Adipose tissue (tissue), 3 donors: ENCODE measurements around the gene ASB15. TPM values are rescaled to one million over a fixed set of nuclear protein-coding genes. Genes with fewer than 3 reads are reported as not detected.
"Not testable (repeated sequence)": the region's sequence is repeated elsewhere in the genome, so short reads cannot be mapped to it uniquely, and the experiment has no call there.

Source experiments
- H3K27ac ChIP-seq: one replicate; pipeline ENCODE4 v1.5.1; 2013; ENCODE audit warnings: low read depth, low read length
- WGBS, 3 donors: extraction: QIAGEN DNeasy Blood & Tissue Kit; methylation state at CpG; one replicate each; pipeline ENCODE4 v1.1.7; 2013; 5-methylcytosine and 5-hydroxymethylcytosine counted together
- polyA plus RNA-seq, 3 donors: library from polyadenylated mRNA; stranded (reverse); fragments of 200-250 nt; gene quantifications; one replicate each; pipeline ENCODE4 v1.2.3, GENCODE V29; 2013
- donor health status: healthy with polysubstance abuse.
- donor health status: Bipolar disorder and iron deficiency.
- donor health status: healthy.

The ASB15 gene
- under 1 TPM in 1 of 3 donors, not detected in 2; 0.22 TPM for polyA plus RNA-seq

DNA sequence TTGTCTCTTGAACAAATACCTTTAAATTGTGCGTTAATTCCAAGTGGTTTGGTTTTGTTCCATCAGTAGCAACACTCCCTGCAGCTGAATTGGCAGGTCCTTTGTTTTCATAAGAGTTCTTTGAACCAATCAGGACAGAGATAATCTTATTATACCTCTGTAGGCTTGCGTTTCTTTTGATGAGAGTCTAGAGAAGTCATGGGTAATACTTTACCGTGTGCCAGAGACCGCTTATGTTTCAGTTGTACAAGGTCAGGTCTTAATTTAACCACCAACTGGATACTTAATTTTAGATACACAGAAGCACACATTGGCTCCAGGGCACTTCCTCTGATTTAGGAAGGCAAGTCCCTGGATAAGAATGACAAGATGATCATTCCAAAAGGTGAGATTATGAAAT, at the start of gene ASB15:
TSS of gene ASB15 (plus strand) at position 292 of the 400 bp plus-strand sequence. CDS start 12,682 bp downstream, outside the sequence.
- H3K27ac ChIP-seq: no peak within 1 kb of the TSS
- WGBS, 3 donors: 77 to 85% (median 80%) methylated on average over 4 of the region's 4 CpGs

DNA sequence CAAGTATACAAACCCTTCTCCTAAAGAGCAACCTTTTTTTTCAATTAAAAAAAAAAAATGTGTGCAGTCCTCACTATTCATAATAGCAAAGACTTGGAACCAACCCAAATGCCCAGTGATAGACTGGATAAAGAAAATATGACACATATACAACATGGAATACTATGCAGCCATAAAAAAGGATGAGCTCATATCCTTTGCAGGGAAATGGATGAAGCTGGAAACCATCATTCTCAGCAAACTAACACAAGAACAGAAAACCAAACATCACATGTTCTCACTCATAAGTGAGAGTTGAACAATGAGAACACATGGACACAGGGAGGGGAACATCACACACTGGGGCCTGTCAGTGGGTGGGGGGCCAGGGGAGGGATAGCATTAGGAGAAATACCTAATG, 49.5 kb upstream of the ASB15 start:
- not testable (repeated sequence) for H3K27ac ChIP-seq

DNA sequence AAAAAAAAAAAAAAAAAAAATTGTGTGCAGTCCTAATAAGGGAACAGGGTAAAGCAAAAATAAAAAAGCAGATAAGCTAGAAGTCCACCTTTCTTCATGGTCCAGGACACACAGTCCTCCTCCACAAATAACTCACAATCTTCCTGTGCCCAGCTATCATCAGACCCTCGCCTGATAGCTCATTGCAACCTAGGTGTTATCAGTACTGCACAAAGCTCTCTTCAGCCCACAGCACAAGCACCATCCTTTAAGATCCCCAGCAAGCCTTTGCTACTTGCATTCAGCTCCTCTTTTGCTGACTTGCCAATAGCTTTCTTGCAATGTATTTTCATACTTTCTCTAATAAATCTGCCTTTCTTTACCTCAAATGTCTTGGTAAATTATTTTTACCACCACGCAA, 49.0 kb upstream of the ASB15 start:
- WGBS, 3 donors: 96 to 99% (median 98%) methylated on average over 2 of the region's 2 CpGs
- H3K27ac ChIP-seq: no peak overlapping the region

DNA sequence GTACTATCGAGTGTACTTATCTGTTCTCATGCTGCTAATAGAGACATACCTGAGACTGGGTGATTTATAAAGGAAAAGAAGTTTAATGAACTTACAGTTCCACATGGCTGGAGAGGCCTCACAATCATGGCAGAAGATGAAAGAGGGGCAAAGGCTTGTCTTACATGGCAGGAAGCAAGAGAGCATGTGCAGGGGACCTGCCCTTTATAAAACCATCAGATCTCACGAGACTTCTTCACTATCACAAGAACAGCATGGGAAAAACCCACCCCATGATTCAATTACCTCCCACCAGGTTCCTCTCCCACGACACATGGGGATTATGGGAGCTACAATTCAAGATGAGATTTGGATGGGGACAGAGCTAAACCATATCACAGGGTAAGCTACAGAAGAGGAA, 48.5 kb upstream of the ASB15 start:
- WGBS, 3 donors: 89 to 92% (median 89%) methylated on average over 3 of the region's 3 CpGs

DNA sequence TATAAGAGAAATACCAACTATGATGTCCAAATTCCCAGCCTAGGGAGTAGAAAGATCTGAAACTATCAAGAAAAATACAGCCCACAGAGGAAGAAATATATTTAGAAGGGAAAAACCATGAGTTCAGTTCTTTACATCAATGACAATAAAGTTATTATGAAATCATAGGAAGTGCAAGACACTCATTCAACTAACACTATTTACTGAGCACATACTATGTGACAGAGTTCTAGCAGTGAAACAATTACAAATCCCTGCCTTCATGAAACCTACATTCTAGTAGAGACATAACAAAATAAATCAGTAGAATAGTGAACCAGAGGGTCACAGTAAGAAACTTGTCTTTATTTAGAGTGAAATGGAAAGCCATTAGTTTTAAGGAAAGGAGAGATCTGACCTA, 46.1 kb upstream of the ASB15 start:
- no peak overlapping the region for H3K27ac ChIP-seq

More for the DNA sequence above, 48.5 kb upstream of the ASB15 start:
- H3K27ac ChIP-seq: no peak overlapping the region

DNA sequence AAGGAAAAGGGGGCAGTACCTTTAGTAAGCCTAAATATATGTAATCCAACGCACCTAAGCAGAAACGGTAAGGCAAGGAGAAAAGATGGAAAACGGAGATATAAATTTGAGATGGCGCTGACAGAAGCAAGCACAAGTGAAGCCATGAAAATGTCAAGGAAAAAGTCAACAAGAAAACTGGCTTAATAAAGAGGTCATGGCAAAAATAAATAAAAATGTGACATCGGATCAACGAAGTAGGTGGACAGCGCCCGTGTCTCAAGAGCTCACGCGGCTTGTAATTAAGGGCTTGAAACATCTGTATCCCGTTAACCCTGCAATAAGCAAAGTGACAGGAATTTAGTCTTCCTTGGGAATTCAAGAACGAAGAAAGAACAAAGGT, 44.6 kb upstream of the ASB15 start:
- WGBS, 3 donors: 2% methylated on average over 12 of the region's 12 CpGs
- no peak overlapping the region for H3K27ac ChIP-seq

DNA sequence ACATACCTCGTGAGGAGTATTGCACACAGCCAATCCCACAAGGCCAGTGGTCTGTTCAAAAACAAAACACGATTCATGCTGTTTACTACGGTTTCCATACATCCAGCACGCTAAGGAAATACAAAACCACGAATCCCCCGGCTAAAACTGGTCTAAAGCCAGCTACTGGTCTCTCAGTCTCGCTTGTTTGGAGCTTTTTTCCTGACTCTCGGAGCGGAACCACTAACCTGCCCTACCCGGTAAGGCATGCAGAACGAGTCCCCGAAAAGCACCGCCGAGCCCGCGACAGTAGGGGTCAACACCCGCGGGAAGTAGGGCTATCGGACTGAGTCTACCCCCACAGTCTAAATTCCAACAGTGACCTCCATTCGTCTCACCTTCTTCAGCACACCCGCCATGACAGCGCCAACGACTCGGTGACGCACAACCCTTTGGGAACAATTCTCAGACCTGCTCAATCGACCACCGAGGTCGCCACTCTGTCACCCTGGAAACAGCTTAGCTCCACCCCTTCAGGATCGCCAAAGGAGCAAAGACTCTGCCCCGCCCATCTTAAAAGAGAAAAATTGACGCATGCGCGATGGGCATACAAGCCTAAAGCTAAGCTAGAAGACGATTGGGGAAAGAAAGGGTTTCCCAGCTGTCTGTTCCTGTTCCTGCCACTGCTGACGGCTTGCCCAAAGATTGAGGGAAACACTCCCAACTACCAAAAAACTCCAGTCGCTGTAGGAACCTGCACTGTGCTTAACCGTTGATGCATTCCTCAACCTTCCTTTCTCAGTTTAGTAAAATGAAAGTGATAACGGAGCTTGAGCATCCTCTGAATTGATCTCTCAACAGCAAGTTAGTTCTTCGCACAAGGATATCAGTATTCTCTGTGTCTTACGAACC, 44.0 kb upstream of the ASB15 start, which contains the start of gene NDUFA5:
TSS of gene NDUFA5 (minus strand) at position 421 of the 891 bp plus-strand sequence. CDS start at position 398, 23 bp downstream.
- no peak within 1 kb of the TSS for H3K27ac ChIP-seq
- WGBS, 3 donors: 0 to 1% (median 1%) methylated on average over 40 of the region's 40 CpGs

DNA sequence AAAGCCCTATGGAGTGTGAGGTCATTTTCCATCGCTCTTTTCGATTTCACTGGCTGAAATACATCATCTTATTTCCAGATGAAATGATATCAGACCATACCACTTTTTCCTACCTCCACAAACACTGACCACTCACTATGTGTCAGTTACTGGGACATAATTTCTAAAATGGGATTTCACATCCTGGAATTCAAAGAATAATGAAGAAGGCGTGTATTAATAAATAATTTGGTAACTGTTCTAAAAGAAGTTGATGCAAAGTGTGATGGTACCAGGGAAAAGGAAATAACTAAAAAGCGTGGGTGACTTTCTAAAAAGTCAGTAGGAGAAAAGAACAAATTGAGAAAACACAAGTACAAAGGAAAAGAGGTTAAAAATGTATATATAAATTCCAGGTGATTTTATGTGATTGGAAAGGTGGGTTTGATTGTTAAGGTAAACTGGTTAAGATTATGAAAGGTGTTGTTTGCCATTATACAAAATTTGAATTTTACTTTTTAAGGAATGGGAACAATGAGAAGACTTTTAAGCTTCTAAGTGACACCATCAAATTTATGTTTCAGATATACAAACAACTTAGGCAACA, 43.2 kb upstream of the ASB15 start:
- H3K27ac ChIP-seq: no peak overlapping the region
- 50 to 53% (median 52%) methylated on average over 4 of the region's 4 CpGs for WGBS, 3 donors

DNA sequence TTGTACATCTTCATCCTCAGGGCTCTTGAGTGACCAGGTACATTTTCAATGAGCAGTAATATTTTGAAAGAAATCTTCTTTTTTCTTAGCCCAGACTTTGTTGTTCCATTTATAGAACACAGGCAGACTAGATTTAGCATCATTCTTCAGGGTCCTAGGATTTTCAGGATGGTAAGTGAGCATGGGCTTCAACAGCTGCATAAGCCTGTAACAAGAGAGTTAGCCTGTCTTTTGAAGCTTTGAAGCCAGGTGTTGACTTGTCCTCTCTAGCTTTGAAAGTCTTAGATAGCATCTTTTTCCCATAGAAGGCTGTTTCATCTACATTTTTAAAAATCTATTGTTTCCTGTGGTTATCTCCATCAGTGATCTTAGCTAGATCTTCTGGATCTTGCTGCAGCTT, 39.5 kb upstream of the ASB15 start:
- H3K27ac ChIP-seq: no peak overlapping the region

DNA sequence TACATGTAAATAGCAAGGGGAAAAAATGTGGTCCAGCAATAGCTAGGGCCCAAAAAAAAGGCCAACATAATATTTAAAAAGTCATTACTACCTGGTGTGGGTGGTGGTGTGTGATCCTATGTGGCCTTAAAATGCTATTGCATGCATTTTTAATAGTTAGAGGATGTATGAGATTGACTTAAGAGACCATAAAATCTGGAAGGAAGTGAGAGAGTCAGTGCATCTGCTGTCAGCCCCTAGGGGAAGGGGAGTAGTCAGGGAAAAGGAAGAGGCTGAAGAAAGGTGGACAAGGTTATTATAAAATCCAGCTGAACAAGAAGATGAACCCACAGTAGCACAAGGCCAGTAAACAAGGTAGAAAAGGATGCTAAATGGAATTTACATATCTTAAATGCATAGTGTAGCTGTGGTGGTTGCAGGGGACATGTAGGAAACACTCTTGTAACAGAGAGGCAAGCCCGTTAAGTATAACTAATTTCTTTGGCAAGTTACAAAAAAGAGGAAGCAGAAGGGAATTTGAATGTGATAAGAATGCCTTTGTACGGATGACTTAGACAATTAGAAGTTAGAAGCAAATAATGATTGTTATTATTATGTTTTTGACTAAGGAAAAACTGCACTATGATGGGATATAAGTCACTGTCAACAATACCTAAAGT, 32.1 kb upstream of the ASB15 start:
- 20 to 53% (median 21%) methylated on average over 2 of the region's 2 CpGs for WGBS, 3 donors

DNA sequence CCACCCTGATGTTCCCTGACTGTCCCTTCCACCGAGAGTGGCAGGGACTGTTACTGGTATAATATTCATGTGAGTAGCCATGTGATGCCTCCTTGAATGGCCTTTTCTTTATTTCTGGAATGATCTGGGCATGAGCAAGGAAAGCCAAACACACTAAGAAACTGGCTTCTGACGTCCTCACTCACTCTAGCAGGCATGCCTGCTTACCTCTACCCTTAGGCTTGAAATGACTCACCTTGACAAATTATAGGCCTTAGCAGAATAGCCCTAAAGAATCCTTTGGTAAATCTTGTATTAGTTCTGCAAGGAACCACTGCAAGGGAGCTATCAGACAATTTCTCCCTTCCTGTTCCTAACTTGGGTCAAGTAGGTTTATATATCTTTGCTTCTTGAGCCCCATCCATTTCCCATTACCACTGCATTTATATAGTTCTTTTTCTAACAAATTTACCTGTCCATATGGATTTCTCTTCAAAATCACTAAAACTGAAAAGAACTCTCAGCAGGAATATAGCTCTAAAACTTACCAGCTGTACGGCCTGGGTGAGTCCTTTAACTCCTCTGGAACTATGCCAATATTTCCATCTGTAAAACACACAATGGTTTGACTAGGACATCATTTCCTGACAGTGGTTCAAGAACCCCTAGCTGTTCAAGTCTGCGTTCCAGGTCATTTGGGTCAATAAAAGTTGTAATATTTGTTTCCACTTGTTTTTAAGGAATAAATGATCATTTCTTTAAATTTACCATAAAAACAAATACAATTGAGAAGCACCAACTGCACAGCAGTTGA, 31.0 kb upstream of the ASB15 start:
- H3K27ac ChIP-seq: no peak overlapping the region
- 64 to 69% (median 68%) methylated on average over 4 of the region's 4 CpGs for WGBS, 3 donors

More for the DNA sequence above, 32.1 kb upstream of the ASB15 start:
- no peak overlapping the region for H3K27ac ChIP-seq

DNA sequence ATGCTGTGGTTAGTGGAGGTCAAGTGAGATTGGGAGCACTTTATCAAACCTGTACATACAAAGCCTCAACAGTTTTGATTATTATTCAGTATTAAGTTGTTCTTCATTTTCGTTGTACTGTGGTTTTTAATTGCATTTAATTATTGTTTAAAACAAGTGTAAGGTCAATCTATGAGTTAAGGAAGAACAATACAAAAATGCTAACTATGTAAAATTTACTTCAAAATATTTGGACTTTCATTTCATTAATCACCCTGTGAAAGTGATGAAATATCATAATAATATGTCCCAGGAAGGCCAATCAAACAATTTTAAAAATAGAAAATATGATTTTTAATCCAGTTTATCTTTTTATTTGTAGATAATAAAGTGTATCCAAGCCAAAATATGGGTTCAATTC, 30.4 kb upstream of the ASB15 start:
- WGBS, 3 donors: 56 to 63% (median 62%) methylated on average over 1 of the region's 1 CpG
- no peak overlapping the region for H3K27ac ChIP-seq

DNA sequence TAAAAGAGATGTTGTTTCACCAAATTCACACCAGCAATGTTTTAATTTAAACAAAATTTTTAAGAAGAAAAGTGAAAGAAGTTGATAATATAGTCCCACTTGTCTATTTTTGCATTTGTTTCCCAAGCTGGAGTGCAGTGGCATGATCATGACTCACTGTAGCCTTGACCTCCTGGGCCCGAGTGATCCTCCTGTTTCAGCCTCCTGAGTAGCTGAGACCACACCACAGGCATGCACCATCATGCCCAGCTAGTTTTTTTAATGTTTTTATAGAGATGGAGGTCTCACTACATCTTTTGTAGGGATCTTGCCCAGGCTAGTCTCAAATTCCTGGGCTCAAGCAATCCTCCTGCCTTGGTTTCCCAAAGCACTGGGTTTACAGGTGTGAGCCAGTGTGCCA, 29.9 kb upstream of the ASB15 start:
- 78 to 95% (median 91%) methylated on average over 1 of the region's 1 CpG for WGBS, 3 donors

DNA sequence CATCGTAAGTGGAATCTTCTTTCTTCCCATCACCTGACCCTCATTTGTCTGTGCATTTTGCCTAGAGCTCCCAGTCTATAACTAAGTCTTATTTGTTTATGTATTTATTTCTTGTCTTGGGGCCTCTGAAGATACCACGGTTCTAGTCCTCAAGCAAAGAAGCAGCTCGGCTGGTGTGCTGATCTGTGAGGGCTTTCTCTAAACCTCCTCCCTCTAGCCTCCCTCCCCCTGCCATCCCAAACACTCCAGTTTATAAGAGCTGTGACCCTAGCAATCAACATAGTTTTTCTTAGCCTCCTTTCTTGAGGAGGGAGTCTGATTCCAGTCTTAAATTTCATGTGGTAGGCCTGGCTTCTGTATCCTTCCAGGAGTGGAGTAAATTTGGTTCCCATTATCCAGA, 28.3 kb upstream of the ASB15 start:
- H3K27ac ChIP-seq: no peak overlapping the region
- 79 to 88% (median 83%) methylated on average over 3 of the region's 3 CpGs for WGBS, 3 donors

More for the DNA sequence above, 29.9 kb upstream of the ASB15 start:
- no peak overlapping the region for H3K27ac ChIP-seq

DNA sequence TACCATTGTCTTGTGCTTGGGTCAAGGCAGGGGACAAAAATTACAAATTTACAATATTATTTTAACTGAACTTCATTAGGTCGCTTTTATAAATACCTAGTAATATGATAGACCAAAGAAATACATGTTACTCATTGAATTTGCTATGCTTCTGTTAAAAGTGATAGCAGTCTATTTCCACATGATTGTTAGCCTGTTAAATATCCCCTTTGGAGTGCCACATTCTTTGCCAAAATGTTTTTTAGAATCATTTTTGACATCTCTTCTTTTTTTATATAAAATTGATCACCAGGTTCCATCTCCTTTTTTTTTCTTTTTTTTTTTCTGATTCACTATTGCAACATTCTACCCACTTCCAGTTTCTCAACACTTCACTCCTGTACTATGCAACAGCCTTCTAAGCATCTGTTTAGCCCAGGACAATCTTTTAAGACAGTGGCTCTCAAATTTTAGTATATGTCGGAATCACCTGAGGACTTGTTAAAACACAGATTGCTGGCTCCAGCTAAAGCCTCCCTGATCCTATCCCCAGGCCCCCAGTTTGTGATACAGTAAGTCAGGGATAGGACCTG, 27.6 kb upstream of the ASB15 start:
- 86 to 90% (median 88%) methylated on average over 2 of the region's 2 CpGs for WGBS, 3 donors
- H3K27ac ChIP-seq: no peak overlapping the region

DNA sequence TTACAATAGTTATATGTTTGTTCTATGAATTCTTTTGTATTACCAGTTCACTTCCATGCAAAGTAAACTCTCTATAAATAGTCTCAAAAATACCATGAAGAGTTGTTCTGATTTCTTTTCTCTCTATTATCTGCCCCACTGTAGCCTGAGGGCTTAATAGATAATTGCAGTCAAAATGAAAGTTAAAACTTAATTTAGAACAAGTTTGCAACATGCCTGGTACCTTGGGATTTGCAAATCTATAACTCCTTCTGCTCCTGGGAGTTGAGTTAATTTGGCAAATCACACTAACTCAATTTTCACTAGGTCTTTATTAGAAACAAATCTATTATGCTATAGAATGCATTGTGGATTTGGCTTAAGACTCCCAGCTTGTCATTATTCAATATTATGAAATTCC, 22.2 kb upstream of the ASB15 start:
- H3K27ac ChIP-seq: no peak overlapping the region

DNA sequence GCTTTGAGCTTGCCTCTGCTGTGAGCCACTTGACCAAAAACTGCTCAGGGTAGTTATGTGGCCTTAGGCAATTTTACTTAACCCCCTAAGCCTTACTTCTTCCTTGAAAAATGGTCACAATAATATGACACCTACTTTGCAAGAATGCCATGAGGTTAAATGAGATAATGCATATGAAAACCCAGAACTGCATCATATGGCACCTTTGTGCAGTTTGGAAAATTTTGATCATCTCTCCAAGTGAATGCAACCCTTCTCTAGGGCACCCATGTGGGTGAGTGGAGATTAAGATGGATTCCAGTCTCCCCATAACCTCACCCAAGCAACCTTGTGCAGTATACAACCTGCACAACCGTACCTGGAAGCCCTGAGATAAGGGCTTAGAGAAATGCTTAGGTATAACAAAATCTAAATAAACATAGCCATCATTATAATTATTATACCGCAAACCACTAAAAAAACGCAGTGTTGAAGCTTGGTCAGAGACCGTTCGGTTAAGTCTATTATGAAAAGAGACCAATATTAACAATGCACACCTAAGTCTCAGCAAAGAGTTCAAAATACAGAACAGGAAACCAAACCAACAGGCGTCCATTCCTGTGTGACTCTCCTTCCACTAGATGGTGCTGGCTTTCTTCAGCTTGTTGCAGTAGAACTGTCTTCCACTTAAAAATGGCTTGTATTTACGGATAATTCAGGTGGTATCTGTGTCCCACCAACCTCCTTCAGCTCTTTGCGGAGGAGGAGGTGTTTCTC, 21.0 kb upstream of the ASB15 start:
- 23 to 41% (median 40%) methylated on average over 8 of the region's 8 CpGs for WGBS, 3 donors
- no peak overlapping the region for H3K27ac ChIP-seq

DNA sequence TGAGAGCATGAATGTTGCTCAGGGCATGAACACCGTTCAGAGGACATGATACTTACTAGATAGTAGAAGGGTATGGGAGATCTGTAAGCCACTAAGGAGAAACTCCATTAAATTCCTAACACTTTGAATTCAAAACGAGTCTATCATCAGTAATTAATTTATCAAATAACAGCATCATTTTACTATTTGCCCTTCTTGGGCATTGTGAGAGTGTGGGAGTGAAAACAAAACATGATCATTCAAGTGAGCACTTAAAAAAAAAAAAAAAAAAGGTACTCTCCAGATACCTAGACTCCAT, 20.5 kb upstream of the ASB15 start:
- 15 to 31% (median 29%) methylated on average over 2 of the region's 2 CpGs for WGBS, 3 donors
- H3K27ac ChIP-seq: no peak overlapping the region
